ENCODE results near the gene BTBD2. TPM values are rescaled to one million over a fixed set of nuclear protein-coding genes. Genes with fewer than 3 reads are reported as not detected.

Gene BTBD2
- total and polyA plus RNA-seq, 2 experiments from 2014 or later = 23.8 to 130 TPM

GRCh38 chr19:2045501-2046045 lies 30.1 kb upstream of the BTBD2 start:
- H2AFZ ChIP-seq = no peak overlapping the region
- no peaks in the 10 kb centered on the region for H3K27me3 ChIP-seq (ENCODE audit: insufficient read depth)
- TF ChIP-seq CTCF (conservative IDR thresholded peaks at IDR 0.05; ENCODE audit: low read depth in 2 of 2) (no peak), ZNF114 (CRISPR knock-in tag; IDR thresholded peaks at IDR 0.05) (no peak), NANOG (IDR thresholded peaks at IDR 0.05; ENCODE audit: borderline replicate concordance) (no peak), CREB1 (CRISPR knock-in tag; IDR thresholded peaks at IDR 0.05; ENCODE audit: low read depth) (no peak), ETS1 (IDR thresholded peaks at IDR 0.05) (no peak), ZNF331 (CRISPR knock-in tag; IDR thresholded peaks at IDR 0.05; ENCODE audit: low read depth) (no peak), STAT1 (IDR thresholded peaks at IDR 0.05; ENCODE audit: unreplicated experiment) (no peak), EZH2phosphoT487 (IDR thresholded peaks at IDR 0.05; ENCODE audit: unreplicated experiment) (no peak), EZH2 (IDR thresholded peaks at IDR 0.05; ENCODE audit: low read depth, unreplicated experiment) (no peak)
- TF ChIP-seq, protein P1, sequence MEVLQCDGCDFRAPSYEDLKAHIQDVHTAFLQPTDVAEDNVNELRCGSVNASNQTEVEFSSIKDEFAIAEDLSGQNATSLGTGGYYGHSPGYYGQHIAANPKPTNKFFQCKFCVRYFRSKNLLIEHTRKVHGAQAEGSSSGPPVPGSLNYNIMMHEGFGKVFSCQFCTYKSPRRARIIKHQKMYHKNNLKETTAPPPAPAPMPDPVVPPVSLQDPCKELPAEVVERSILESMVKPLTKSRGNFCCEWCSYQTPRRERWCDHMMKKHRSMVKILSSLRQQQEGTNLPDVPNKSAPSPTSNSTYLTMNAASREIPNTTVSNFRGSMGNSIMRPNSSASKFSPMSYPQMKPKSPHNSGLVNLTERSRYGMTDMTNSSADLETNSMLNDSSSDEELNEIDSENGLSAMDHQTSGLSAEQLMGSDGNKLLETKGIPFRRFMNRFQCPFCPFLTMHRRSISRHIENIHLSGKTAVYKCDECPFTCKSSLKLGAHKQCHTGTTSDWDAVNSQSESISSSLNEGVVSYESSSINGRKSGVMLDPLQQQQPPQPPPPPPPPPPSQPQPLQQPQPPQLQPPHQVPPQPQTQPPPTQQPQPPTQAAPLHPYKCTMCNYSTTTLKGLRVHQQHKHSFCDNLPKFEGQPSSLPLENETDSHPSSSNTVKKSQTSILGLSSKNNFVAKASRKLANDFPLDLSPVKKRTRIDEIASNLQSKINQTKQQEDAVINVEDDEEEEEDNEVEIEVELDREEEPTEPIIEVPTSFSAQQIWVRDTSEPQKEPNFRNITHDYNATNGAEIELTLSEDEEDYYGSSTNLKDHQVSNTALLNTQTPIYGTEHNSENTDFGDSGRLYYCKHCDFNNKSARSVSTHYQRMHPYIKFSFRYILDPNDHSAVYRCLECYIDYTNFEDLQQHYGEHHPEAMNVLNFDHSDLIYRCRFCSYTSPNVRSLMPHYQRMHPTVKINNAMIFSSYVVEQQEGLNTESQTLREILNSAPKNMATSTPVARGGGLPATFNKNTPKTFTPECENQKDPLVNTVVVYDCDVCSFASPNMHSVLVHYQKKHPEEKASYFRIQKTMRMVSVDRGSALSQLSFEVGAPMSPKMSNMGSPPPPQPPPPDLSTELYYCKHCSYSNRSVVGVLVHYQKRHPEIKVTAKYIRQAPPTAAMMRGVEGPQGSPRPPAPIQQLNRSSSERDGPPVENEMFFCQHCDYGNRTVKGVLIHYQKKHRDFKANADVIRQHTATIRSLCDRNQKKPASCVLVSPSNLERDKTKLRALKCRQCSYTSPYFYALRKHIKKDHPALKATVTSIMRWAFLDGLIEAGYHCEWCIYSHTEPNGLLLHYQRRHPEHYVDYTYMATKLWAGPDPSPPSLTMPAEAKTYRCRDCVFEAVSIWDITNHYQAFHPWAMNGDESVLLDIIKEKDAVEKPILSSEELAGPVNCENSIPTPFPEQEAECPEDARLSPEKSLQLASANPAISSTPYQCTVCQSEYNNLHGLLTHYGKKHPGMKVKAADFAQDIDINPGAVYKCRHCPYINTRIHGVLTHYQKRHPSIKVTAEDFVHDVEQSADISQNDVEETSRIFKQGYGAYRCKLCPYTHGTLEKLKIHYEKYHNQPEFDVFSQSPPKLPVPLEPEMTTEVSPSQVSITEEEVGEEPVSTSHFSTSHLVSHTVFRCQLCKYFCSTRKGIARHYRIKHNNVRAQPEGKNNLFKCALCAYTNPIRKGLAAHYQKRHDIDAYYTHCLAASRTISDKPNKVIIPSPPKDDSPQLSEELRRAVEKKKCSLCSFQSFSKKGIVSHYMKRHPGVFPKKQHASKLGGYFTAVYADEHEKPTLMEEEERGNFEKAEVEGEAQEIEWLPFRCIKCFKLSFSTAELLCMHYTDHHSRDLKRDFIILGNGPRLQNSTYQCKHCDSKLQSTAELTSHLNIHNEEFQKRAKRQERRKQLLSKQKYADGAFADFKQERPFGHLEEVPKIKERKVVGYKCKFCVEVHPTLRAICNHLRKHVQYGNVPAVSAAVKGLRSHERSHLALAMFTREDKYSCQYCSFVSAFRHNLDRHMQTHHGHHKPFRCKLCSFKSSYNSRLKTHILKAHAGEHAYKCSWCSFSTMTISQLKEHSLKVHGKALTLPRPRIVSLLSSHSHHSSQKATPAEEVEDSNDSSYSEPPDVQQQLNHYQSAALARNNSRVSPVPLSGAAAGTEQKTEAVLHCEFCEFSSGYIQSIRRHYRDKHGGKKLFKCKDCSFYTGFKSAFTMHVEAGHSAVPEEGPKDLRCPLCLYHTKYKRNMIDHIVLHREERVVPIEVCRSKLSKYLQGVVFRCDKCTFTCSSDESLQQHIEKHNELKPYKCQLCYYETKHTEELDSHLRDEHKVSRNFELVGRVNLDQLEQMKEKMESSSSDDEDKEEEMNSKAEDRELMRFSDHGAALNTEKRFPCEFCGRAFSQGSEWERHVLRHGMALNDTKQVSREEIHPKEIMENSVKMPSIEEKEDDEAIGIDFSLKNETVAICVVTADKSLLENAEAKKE (CRISPR knock-in tag; IDR thresholded peaks at IDR 0.05) = no peak
- TF ChIP-seq, protein P2, sequence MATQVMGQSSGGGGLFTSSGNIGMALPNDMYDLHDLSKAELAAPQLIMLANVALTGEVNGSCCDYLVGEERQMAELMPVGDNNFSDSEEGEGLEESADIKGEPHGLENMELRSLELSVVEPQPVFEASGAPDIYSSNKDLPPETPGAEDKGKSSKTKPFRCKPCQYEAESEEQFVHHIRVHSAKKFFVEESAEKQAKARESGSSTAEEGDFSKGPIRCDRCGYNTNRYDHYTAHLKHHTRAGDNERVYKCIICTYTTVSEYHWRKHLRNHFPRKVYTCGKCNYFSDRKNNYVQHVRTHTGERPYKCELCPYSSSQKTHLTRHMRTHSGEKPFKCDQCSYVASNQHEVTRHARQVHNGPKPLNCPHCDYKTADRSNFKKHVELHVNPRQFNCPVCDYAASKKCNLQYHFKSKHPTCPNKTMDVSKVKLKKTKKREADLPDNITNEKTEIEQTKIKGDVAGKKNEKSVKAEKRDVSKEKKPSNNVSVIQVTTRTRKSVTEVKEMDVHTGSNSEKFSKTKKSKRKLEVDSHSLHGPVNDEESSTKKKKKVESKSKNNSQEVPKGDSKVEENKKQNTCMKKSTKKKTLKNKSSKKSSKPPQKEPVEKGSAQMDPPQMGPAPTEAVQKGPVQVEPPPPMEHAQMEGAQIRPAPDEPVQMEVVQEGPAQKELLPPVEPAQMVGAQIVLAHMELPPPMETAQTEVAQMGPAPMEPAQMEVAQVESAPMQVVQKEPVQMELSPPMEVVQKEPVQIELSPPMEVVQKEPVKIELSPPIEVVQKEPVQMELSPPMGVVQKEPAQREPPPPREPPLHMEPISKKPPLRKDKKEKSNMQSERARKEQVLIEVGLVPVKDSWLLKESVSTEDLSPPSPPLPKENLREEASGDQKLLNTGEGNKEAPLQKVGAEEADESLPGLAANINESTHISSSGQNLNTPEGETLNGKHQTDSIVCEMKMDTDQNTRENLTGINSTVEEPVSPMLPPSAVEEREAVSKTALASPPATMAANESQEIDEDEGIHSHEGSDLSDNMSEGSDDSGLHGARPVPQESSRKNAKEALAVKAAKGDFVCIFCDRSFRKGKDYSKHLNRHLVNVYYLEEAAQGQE (IDR thresholded peaks at IDR 0.05; ENCODE audit: unreplicated experiment) = no peak
- ATAC-seq (no peak), DNase-seq (ENCODE audit: low spot score) (no peak)
- Mint-ChIP-seq H3K9me3 (no peaks in the 10 kb centered on the region), H3K27ac (no peak overlapping the region), H3K27me3 (ENCODE audit: insufficient read depth, low read depth, poor library complexity) (peaks cover 12% of the 10 kb centered on the region), H3K4me1 (peaks cover 7% of the 10 kb centered on the region; the same call in 2 of the 3 replicates), H3K36me3 (ENCODE audit: low read depth) (peaks cover 7% of the 10 kb centered on the region; the same call in 2 of the 3 replicates), H3K4me3 (no peak overlapping the region)
- no peak overlapping the region for H3K27ac ChIP-seq (ENCODE audit: low read depth)
- peaks cover 22% of the 10 kb centered on the region for H3F3A ChIP-seq (replicated peaks; ENCODE audit: low read depth)
- peaks cover 32% of the 10 kb centered on the region for H3K79me2 ChIP-seq (replicated peaks; ENCODE audit: insufficient read depth)
- H3K4me1 ChIP-seq (ENCODE audit: insufficient read depth) = peaks cover 15% of the 10 kb centered on the region
- no peak overlapping the region for H3K4me2 ChIP-seq
- H3K9me2 ChIP-seq (ENCODE audit: insufficient read depth) = no peaks in the 10 kb centered on the region
- H3K36me3 ChIP-seq (ENCODE audit: insufficient read depth) = peaks cover 6% of the 10 kb centered on the region; the same call in 1 of the 2 replicates
- peaks cover 10% of the 10 kb centered on the region for H4K20me1 ChIP-seq (replicated peaks; ENCODE audit: insufficient read depth)
- no peak overlapping the region for H3K4me3 ChIP-seq
